GM18951 (cell line): Measurements from ENCODE around the gene CAMTA1.

Experiments
- POLR2A ChIP-seq: IDR thresholded peaks from 4 replicates; pipeline ENCODE4 v1.6.1; 2011; ENCODE audit warnings: mild to moderate bottlenecking; ENCODE audit not compliant: insufficient read length, insufficient read depth; ENCODE audit errors: extremely low read depth
- in situ Hi-C: fragments of 300-500 bp; cut with MboI; formaldehyde crosslinking; loops from one replicate; pipeline ENCODE4 v1.12.0; 2022; ENCODE audit warnings: low sequenced_read_pairs, mixed read lengths, inconsistent platforms; ENCODE audit not compliant: unreplicated experiment

The CAMTA1 gene

DNA sequence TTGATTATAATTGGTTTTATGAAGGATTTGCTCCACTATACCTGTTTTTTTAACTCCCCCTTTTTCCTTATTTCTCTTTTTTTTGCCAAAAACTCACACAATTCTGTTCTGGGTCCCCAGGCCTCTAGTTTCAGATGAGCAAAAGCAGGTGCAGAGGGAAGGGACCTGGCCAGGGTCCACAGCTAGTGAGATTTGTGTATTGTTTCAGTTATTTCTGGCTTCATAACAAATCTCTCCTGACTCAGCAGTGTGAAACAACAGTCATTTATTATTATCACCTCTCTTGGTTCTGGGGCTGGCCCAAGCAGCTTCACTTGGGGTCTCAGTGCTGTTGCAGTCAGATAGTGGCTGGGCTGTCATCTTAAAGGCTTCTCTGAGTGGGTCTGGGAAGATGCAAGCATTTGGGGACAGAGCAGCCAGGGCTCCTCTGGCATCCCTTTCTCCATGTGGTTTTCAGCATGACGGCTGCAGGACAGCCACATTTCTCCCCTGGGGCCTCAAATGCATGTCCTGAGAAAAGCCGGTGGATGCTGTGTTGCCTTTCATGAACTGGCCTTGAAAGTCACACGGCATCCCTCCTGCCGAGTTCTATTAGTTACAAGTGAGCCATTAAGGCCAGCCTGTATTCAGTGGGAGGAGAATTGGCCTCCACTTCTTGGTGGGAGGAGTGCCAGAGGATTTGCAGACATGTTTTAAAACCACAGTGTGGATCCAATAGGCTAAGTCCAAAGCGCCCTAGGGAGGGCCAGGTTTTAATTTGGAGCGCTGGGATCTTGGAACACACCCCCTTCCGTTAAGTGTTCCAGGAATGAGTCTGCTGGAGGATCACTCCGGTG, 137.1 kb downstream of the CAMTA1 start:
- no peak for TF ChIP-seq POLR2A
- in situ Hi-C loops = no loop called here

DNA sequence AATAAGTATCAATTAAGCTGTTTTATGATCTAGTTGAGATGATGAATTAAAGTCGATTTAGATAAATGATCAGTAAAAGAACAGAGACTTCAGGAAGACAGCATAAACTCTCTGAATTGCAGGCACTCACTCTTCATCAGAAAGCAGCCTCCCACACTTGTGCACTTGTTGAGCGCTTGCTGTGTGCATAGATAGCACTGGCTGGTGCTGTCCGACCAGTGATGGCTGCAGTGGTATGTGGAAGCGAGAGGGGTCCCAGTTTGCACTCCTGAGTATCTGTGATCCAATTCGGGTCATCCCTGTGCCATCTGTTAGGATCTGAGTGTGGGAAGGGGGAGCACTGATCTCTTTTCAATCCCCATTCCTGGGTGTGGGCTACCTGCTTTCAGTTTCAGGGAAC, 137.8 kb downstream of the CAMTA1 start:
- in situ Hi-C loops = no loop called here
- no peak for TF ChIP-seq POLR2A

DNA sequence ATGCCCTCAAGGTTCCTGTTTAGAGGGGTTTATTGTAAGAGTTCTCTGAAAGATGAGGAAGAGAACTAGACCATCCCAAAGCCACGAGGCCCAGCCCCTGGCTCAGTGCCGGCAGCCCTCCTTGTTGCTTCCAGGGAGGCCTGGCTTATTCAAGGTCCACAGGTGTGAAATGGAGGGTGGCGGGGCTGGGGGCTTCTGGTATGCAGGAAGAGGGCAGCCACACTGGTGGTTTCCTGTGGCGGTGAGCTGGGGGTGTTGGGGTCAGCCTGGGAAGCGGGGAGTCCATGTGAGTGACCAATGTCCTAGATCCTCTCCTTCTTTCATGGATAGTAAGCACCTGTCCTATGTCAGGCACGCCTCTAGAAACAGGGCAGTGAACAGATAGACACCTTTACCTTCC, 138.2 kb downstream of the CAMTA1 start:
- in situ Hi-C loops = no loop called here
- TF ChIP-seq POLR2A = no peak

DNA sequence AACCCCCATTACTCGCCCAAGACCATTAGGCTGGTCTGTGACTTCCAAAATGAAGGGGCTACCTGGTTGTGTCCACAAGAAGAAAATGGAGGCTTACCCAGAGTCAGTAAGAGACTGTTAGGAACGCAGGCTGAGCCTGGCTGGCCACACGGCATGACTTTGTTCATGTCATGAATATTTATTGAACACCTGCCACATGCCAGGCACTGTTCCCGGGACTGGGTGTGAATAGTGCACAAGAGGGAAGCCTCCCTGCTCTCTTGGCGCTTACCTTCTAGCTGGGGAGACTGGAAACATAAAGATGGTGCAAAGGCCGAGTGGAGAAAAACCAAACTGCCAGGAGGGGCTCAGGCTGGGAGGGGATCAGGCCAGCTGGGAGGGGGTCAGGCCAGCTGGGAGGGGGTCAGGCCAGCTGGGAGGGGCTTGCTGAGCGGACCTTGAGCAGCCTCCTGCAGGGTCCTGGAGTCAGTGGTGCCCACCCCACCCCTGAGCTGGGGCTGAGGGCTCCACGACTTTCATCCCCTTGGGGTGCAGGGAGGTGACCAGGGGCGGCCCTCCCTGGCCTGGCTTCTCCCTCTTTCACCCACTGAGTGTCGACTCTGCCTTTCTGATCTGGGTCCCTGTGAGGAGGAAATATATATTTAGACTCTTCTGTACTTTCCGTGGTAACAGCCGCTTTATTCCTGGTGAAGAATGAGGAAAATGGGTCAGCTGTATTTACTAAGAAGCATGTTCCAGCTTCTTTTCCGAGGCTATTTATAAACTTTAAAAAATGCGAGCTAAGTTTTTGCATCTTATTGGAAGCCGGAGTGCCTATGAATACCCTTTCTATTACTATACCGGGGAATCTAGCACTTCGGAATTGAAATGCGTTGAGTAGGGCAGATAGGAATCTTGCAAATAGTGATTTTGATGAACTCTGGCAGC, 139.0 kb downstream of the CAMTA1 start:
- TF ChIP-seq POLR2A = no peak
- in situ Hi-C loops = no loop called here

DNA sequence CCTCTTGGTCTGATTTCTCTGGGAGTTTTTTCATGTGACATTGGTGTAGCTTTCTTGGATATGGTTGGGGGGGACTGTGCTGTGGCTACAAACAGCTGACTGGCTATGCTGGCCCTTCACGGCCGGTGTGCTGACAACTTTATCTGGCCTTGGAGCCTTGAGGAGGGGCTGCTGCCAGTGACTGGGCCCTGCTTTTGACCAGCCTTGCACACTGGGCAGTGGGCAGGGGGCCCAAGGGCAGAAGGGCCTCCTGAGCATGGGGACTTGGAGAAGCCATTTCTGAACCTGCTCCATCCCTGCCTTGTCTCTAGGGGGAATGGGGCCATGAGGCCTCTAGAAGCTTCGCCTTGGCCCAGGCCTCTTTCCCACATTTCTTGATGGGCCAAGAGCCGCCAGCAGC, 139.6 kb downstream of the CAMTA1 start:
- in situ Hi-C loops = no loop called here
- TF ChIP-seq POLR2A = no peak

DNA sequence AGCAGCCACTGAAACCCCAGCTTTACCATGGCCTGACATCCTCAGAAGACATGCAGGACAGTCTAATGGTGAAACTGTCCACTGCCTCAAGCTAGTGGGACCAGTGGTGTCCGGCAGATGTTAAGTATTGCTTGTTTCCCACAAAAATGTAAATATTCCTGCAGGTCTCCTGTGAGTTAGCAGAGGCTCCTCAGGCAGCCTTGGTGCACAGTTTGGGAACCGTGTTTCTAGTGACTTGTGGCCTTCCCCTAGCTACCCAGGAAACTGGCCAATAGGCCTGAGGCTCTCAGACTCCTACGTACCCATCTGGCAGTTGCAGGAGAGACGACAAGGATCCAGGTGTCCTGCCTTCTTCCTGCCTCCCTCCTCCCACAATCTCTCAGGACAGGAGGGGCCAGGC, 142.4 kb downstream of the CAMTA1 start:
- in situ Hi-C loops = no loop called here
- TF ChIP-seq POLR2A = no peak

DNA sequence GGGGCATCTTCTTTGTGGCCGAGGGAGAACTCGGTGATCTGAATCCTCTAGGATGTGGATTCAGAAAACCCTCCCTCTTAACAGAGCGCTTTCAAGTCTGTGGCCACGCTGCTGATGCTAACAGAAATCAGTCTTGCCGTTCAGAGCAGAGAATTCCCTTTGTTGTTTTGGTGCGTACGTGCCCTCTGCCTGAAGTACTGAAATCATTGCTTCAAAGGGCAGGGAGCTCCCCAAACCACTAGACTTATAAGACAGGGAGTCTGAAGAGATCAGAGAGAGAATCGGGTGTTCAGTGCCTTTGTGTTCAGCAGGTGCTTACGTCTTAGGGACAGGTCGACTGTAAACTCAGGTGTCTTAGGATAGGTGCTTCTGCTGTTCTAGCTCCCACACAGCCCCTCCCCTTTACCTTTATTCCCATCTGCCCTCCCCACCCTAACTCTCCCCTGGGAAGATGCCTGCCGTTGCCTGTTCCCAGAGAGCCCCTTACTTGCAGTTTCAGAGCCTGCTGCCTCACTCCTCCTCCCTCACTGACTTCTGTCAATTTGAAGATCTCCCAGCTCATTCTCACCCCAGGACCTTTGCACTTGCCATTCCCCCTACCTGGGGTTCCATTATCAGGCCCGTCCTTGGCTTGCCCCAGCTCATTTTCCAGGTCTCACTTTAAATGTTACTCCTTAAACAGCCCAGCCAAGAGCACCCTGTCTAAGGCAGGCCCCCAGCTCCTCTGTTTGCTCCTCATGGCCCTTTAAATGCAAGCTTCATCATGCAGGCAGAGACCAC, 143.0 kb downstream of the CAMTA1 start:
- in situ Hi-C loops = no loop called here
- no peak for TF ChIP-seq POLR2A

DNA sequence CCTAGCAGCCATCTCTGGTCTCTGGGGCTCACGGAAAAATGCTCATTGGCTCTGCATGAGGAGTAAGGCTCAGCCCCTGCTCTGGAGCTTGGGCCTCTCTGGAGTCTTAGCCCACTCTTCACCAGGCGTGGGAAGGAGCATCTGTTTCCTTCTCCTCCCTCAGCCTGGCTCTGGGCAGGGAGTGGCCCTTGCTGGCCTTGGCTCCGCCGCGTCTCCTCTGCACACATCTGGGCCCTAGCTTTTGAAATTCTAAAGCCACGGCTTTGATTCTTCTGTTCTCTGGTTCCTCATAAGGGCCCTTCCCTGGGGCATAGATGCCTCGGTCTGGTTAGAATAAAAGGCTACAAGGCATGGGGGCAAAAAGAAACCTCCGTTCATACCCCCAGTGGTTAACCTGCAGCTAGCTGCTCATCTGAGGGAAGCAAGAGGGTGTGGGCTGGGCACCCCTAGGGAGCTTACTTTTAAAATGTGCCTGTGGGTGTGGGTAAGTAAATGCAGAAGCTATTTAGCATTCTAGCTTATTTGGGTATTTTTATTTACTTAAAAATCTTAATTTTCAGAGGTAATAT, 145.6 kb downstream of the CAMTA1 start:
- in situ Hi-C loops = no loop called here
- TF ChIP-seq POLR2A = no peak

DNA sequence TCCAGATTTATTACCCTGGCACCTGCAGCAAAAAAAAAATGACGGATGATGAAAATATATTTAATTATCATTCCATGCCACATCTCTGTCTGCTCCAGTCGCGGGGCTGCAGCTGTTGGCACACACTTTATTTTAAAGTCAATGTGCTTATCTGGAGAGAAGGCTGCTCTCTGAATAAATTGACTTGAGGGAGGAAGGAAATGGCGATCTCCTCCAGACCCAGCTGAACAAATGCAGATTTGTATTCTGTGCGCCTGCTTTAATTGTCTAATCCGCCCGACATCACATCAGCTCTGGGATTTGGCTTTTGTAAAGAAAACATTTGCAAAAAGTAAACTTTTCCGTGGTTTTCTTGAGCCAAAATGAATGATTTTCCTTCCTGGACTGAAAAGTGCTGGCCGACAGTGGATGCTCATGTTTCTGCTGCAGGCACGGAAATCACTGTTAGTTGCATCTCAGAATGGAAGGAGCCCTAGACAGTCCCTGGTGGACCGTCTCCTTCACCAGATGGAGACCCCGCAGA, 150.2 kb downstream of the CAMTA1 start:
- TF ChIP-seq POLR2A = no peak
- in situ Hi-C loops = no loop called here

DNA sequence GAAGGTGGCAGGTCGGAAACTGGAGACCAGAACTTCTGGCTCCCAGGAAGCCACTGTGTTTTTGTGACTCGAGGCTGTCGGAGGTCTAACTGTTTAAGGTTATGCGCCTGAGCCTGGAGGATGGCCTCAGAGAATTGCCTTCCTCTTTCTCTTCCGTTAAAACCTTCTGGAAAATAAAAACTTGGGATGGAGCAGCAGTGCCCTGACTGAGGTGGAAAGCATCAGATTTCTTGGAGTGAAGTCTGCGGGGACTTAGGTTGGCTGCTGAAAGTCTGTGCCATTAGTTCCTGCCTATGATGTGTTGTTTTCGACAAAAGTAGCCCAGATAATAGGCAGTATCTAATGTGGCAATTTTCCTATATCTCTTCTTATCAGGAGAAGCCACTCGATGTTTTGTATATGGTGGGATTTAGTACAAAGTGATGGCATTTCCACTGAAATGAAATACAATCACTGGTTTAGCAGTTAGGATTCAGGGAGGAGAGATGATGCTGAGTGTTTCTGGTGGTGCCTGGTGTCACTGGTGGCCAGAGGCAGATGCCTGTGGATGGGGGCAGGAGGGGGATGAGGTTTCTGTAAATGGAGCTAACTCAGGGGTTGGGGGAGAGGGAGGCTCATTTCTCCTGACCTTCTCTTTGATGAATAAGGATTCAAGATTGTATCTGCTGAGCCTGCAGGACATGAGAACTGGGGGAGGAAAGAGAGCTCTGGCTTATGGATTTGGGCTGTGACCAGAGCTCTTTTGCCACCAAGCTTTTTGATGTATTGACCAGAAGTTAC, 150.8 kb downstream of the CAMTA1 start:
- TF ChIP-seq POLR2A = no peak

DNA sequence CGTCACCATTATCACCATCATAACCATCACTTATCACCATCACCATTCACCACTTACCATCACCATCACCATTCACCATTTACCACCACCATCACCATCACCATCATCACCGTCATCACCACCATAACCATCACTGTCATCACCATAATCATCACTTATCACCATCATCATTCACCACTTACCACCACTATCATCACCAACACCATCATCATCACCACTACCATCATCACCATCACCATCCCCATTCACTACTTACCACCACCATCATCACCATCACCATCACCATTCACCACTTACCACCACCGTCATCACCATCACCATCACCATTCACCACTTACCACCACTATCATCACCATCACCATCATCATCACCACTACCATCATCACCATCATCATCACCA, 151.8 kb downstream of the CAMTA1 start:
- TF ChIP-seq POLR2A = no peak
- in situ Hi-C loops = no loop called here

More for the DNA sequence above, 150.8 kb downstream of the CAMTA1 start:
- in situ Hi-C loops = no loop called here

DNA sequence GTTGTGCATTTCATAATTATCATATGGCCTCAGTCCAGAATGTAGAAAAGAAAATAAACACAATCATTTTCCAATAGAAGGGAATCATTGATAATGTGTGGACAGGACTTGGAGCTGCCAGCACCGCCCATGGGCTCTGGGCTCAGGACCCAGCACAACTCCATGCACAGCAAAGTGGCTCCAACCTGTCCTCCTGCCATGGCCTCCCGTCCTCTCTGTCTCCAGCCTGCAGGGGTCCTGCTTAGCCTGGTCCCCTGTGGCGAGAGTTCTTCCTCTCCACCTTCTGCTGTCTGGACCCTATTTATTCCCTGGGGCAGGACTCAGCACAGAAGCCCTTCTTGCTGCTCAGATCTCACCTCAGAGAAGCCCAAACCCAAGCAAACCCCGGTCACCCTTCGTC, 154.1 kb downstream of the CAMTA1 start:
- in situ Hi-C loops = no loop called here

More for the DNA sequence above, 154.1 kb downstream of the CAMTA1 start:
- no peak for TF ChIP-seq POLR2A
